Measurements from ENCODE around the gene PPIG. TPM values are rescaled to one million over a fixed set of nuclear protein-coding genes. Genes with fewer than 3 reads are reported as not detected.

PPIG gene
- total RNA-seq, 1 experiment from 2014 or later = 60.3 TPM

- Mint-ChIP-seq H3K4me1 (ENCODE audit: low read depth, unreplicated experiment) (no peaks in the 10 kb centered on the region), H3K27ac (ENCODE audit: unreplicated experiment) (no peak overlapping the region), H3K27me3 (ENCODE audit: insufficient read depth, unreplicated experiment) (no peaks in the 10 kb centered on the region), H3K36me3 (ENCODE audit: insufficient read depth, unreplicated experiment) (peaks cover 44% of the 10 kb centered on the region), H3K9me3 (ENCODE audit: unreplicated experiment) (no peaks in the 10 kb centered on the region), H3K4me3 (ENCODE audit: unreplicated experiment) (no peak overlapping the region)
- no peak for TF ChIP-seq CTCF (IDR thresholded peaks at IDR 0.05; ENCODE audit: insufficient read depth in 1 of 2, low read depth in 1 of 2, low read length in 1 of 2, severe bottlenecking in 1 of 2, unreplicated experiment in 1 of 2)
- no TSS peak for BruUV-seq (replicated peaks)
- no peaks in the 10 kb centered on the region for H3K9me3 ChIP-seq
- H3K27me3 ChIP-seq (replicated peaks; ENCODE audit: control insufficient read depth, insufficient read depth, low read length) = no peaks in the 10 kb centered on the region
- ChIA-PET POLR2A (no interaction called here), CTCF (no interaction called here)
- H3K4me3 ChIP-seq (ENCODE audit: low read depth, low read length) = no peak overlapping the region
- DNase-seq = no peak
- intact Hi-C loops (cut with micrococcal nuclease; ENCODE audit: unreplicated experiment) = no loop called here
- H3K36me3 ChIP-seq (ENCODE audit: control insufficient read depth, insufficient read depth, low read length) = no peaks in the 10 kb centered on the region; the same call in 1 of the 2 replicates
- no peaks in the 10 kb centered on the region for H3K4me1 ChIP-seq
Measured at GRCh38 chr2:169625781-169626180, 41.6 kb downstream of the PPIG start.

- 0 out of 2 replicates have a peak, but pooled peaks cover 5% of the 10 kb centered on the region for H3K4me1 ChIP-seq
- ChIA-PET CTCF (interaction anchor here (0.6 kb wide), 1 partner anchor 534 kb away, joined by 5 read pairs; no protein-coding TSS in a partner anchor), POLR2A (no interaction called here)
Measured at GRCh38 chr2:169636440-169637097, 52.4 kb downstream of the PPIG start.

GRCh38 chr2:169637620-169638019 lies 53.5 kb downstream of the PPIG start:
- no peak for TF ChIP-seq CTCF (IDR thresholded peaks at IDR 0.05; ENCODE audit: insufficient read depth in 1 of 2, low read depth in 1 of 2, low read length in 1 of 2, severe bottlenecking in 1 of 2, unreplicated experiment in 1 of 2)
- no peak overlapping the region for H3K4me3 Mint-ChIP-seq (ENCODE audit: unreplicated experiment)
- Histone ChIP-seq H3K9me3 (no peaks in the 10 kb centered on the region), H3K4me3 (ENCODE audit: low read depth, low read length) (no peak overlapping the region), H3K27me3 (replicated peaks; ENCODE audit: control insufficient read depth, insufficient read depth, low read length) (no peaks in the 10 kb centered on the region), H3K36me3 (ENCODE audit: control insufficient read depth, insufficient read depth, low read length) (no peaks in the 10 kb centered on the region), H3K4me1 (0 out of 2 replicates have a peak, but pooled peaks cover 5% of the 10 kb centered on the region)
- DNase-seq = no peak
- H3K4me1 Mint-ChIP-seq (ENCODE audit: low read depth, unreplicated experiment) = no peaks in the 10 kb centered on the region
- ChIA-PET POLR2A (no interaction called here), CTCF (no interaction called here)
- no peaks in the 10 kb centered on the region for H3K9me3 Mint-ChIP-seq (ENCODE audit: unreplicated experiment)
- no TSS peak for BruUV-seq (replicated peaks)
- intact Hi-C loops (cut with micrococcal nuclease; ENCODE audit: unreplicated experiment) = no loop called here
- no peaks in the 10 kb centered on the region for H3K27me3 Mint-ChIP-seq (ENCODE audit: insufficient read depth, unreplicated experiment)
- no peak overlapping the region for H3K27ac Mint-ChIP-seq (ENCODE audit: unreplicated experiment)
- no peaks in the 10 kb centered on the region for H3K36me3 Mint-ChIP-seq (ENCODE audit: insufficient read depth, unreplicated experiment)

More at GRCh38 chr2:169636440-169637097, 52.4 kb downstream of the PPIG start:
- Mint-ChIP-seq H3K36me3 (ENCODE audit: insufficient read depth, unreplicated experiment) (peaks cover 3% of the 10 kb centered on the region), H3K27ac (ENCODE audit: unreplicated experiment) (no peak overlapping the region), H3K4me3 (ENCODE audit: unreplicated experiment) (no peak overlapping the region), H3K27me3 (ENCODE audit: insufficient read depth, unreplicated experiment) (no peaks in the 10 kb centered on the region), H3K4me1 (ENCODE audit: low read depth, unreplicated experiment) (no peaks in the 10 kb centered on the region), H3K9me3 (ENCODE audit: unreplicated experiment) (no peaks in the 10 kb centered on the region)
- BruUV-seq (replicated peaks) = TSS peak; percentile 88
- Histone ChIP-seq H3K4me3 (ENCODE audit: low read depth, low read length) (no peak overlapping the region), H3K36me3 (ENCODE audit: control insufficient read depth, insufficient read depth, low read length) (no peaks in the 10 kb centered on the region), H3K27me3 (replicated peaks; ENCODE audit: control insufficient read depth, insufficient read depth, low read length) (no peaks in the 10 kb centered on the region), H3K9me3 (no peaks in the 10 kb centered on the region)
- intact Hi-C loops (cut with micrococcal nuclease; ENCODE audit: unreplicated experiment) = no loop called here
- TF ChIP-seq CTCF (IDR thresholded peaks at IDR 0.05; ENCODE audit: insufficient read depth in 1 of 2, low read depth in 1 of 2, low read length in 1 of 2, severe bottlenecking in 1 of 2, unreplicated experiment in 1 of 2) = no peak
- DNase-seq = no peak

Data from Caco-2 (cell line).